ENCODE results near the gene NOC2L. TPM values are rescaled to one million over a fixed set of nuclear protein-coding genes. Genes with fewer than 3 reads are reported as not detected.

NOC2L gene
- total and polyA plus RNA-seq, 2 donors (not counting 3 experiments of a cell fraction or from before 2014, with no cell fraction given): 55.3 to 87.9 TPM

DNA sequence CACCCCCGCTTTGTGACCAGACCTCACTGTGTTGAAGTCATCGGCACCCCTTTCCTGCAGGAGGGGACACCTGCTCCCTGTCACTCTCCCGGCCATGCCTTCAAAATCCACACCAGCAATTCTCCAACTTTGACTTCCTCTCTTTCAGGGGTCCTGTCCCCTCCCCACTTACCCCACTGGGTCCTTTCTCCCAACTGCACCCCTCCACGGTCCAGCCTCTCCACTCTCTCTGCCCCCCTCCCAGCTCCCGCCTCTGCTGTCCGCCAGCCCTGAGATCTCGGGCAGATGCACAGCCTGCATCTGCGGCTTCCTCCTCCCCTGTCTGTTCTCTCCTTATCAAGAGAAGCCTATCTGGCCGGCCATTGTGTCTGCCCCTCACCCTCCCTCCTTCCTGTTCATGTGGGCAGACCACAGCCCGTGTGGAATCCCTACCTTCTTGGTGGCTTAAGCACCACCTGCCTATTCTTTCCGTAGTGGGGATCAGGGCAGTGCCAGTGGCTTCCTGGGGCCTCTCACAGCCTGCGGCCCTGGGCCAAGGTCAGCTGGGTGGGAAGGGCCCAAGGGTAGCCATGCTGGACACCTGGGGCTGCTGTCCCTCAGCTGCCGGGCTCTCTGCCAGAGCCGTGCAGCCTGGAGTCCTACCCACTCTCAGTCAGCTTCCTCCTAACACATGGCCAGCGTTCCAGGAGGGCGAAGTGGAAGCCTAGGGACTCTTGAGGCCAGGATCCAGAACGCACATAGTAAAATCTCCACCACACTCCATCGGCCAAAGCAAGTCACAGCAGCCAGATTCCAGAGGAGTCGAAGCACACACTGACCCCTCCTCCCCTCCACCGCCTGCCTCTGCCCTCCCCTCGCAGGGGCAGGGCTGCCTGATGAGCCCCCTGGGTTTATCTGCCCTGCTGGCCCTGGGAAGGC lies 46.0 kb upstream of the NOC2L start:
- peak; percentile 77 for DNase-seq (ENCODE audit: low read depth, low spot score)
- peak overlapping the region; percentile 64 for H2AFZ ChIP-seq (ENCODE audit: low read depth, low read length)
- no peaks in the 10 kb centered on the region for H3K27me3 ChIP-seq (ENCODE audit: control insufficient read depth in 2 of 2, insufficient read depth in 2 of 2, low read length in 2 of 2)
- intact Hi-C loops (cut with micrococcal nuclease): no loop called here
- H4K20me1 ChIP-seq (replicated peaks; ENCODE audit: control insufficient read depth, extremely low read depth, insufficient read depth, low read length): no peaks in the 10 kb centered on the region
- dilution Hi-C loops (cut with MboI; ENCODE audit: extremely low pct_ligation_motif_present, low sequenced_read_pairs): no loop called here
- peak; percentile 82 for FAIRE-seq
- TF ChIP-seq JUN (IDR thresholded peaks at IDR 0.05; ENCODE audit: borderline replicate concordance, insufficient read depth, insufficient read length, low read depth) (no peak), GATA2 (IDR thresholded peaks at IDR 0.05; ENCODE audit: insufficient read depth, insufficient read length, low read depth, low read length) (peak; percentile 6), EZH2 (IDR thresholded peaks at IDR 0.05; ENCODE audit: borderline replicate concordance, low read depth, low read length, severe bottlenecking) (no peak), MYC (IDR thresholded peaks at IDR 0.05; ENCODE audit: low read depth, low read length) (no peak), FOS (IDR thresholded peaks at IDR 0.05; ENCODE audit: borderline replicate concordance, insufficient read depth, low read length) (no peak), POLR2AphosphoS5 (IDR thresholded peaks at IDR 0.05; ENCODE audit: insufficient read depth, low read depth, low read length) (no peak)
- TF ChIP-seq, protein P1, sequence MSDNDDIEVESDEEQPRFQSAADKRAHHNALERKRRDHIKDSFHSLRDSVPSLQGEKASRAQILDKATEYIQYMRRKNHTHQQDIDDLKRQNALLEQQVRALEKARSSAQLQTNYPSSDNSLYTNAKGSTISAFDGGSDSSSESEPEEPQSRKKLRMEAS (IDR thresholded peaks at IDR 0.05; ENCODE audit: insufficient read depth, insufficient read length): no peak
- H3K4me2 ChIP-seq (ENCODE audit: insufficient read depth, low read length): no peak overlapping the region
- H3K9ac ChIP-seq (replicated peaks; ENCODE audit: extremely low read depth, insufficient read depth, low read length): no peak overlapping the region
- POLR2A ChIA-PET: interaction anchor here (0.6 kb wide), 1 partner anchor 14 kb away, joined by 4 read pairs; no protein-coding TSS in a partner anchor
- no peaks in the 10 kb centered on the region for H3K79me2 ChIP-seq (ENCODE audit: control insufficient read depth, insufficient read depth, low read length)
- no peaks in the 10 kb centered on the region for H3K9me3 ChIP-seq (replicated peaks; ENCODE audit: control insufficient read depth, insufficient read depth, low read length)
- peaks cover 14% of the 10 kb centered on the region for H3K4me1 ChIP-seq (ENCODE audit: control insufficient read depth, extremely low read depth, insufficient read depth, low read length)
- CTCF ChIA-PET: interaction anchor here (1.2 to 5.7 kb wide), 4 partner anchors 9 to 287 kb away, joined by 4 to 41 read pairs (median 8); partner anchors contain the start of gene ISG15
- no peaks in the 10 kb centered on the region for H3K36me3 ChIP-seq (ENCODE audit: control insufficient read depth in 2 of 2, extremely low read depth in 1 of 2, insufficient read depth in 2 of 2, low read length in 2 of 2)
- no peak overlapping the region for H3K4me3 ChIP-seq (replicated peaks in 1 of 3; ENCODE audit: insufficient read depth in 1 of 3, low read depth in 1 of 3, low read length in 3 of 3)
- no TSS peak for BruUV-seq (replicated peaks)
- no peak overlapping the region for H3K27ac ChIP-seq (ENCODE audit: insufficient read depth, low read depth, low read length)
- H3K9me1 ChIP-seq (replicated peaks; ENCODE audit: control insufficient read depth, extremely low read depth, insufficient read depth, low read length): no peaks in the 10 kb centered on the region

Data from endothelial cell of umbilical vein (primary cell).